ENCODE measurements around the gene SCRT2. TPM values are rescaled to one million over a fixed set of nuclear protein-coding genes. Genes with fewer than 3 reads are reported as not detected.

Gene SCRT2
- total RNA-seq, 1 experiment from 2014 or later, result not detected

GRCh38 chr20:637559-637958 lies 38.0 kb downstream of the SCRT2 start (continued):
- no peak for TF ChIP-seq REST (IDR thresholded peaks at IDR 0.05; ENCODE audit: low read depth)

DNA sequence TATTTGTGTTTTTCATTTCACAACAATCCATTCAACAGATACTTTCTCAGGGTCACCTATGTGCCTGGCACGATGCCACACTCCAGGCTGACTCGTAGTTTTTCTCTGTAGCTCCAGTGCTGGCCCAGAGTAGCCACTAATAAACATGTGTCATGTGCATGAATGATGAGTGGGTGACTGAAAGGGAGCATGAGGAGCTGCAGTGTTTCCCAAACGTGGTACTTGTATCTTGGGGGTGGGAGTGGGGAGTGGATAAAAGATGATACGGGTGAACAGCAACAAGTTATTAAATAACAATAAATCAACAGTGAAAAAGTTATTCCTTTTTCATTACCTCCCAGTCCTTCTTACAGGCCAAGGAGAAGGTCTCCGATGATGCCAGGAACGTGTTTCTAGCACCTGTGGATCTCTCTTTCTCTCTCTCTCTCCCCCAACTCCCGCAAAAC lies 39.7 kb downstream of the SCRT2 start:
- Histone ChIP-seq H4K20me1 (ENCODE audit: insufficient read depth) (no peaks in the 10 kb centered on the region), H2AFZ (ENCODE audit: low read depth, low read length, poor library complexity, severe bottlenecking) (no peak overlapping the region), H3K9me3 (ENCODE audit: control insufficient read depth in 1 of 2, insufficient read depth in 1 of 2, low read depth in 1 of 2, low read length in 2 of 2) (no peaks in the 10 kb centered on the region), H3K36me3 (ENCODE audit: control insufficient read depth in 1 of 2, insufficient read depth in 2 of 2, low read length in 2 of 2) (no peaks in the 10 kb centered on the region), H3K9ac (ENCODE audit: low read length) (no peak overlapping the region), H3K4me1 (ENCODE audit: control insufficient read depth in 1 of 2, insufficient read depth in 2 of 2, low read length in 2 of 2) (no peaks in the 10 kb centered on the region), H3K4me2 (ENCODE audit: low read length) (no peak overlapping the region), H3K4me3 (replicated peaks in 1 of 2; ENCODE audit: low read depth in 1 of 2, low read length in 2 of 2) (no peak overlapping the region), H3K27me3 (ENCODE audit: insufficient read depth, low read length) (no peaks in the 10 kb centered on the region), H3K79me2 (ENCODE audit: insufficient read depth, low read length) (no peaks in the 10 kb centered on the region), H3K27ac (ENCODE audit: low read depth, low read length) (no peak overlapping the region), H3K9me2 (ENCODE audit: insufficient read depth) (no peaks in the 10 kb centered on the region)
- BruUV-seq (replicated peaks), result no TSS peak
- no peak for ATAC-seq
- intact Hi-C loops (cut with micrococcal nuclease), result no loop called here
- no peak for TF ChIP-seq EZH2 (IDR thresholded peaks at IDR 0.05)
- TF ChIP-seq CTCF (IDR thresholded peaks at IDR 0.05 in 2 of 3, conservative IDR thresholded peaks at IDR 0.05 in 1 of 3; ENCODE audit: borderline replicate concordance in 1 of 3, insufficient read depth in 1 of 3, low read depth in 2 of 3, low read length in 2 of 3), result no peak
- TF ChIP-seq EZH2phosphoT487 (IDR thresholded peaks at IDR 0.05; ENCODE audit: borderline replicate concordance), result no peak
- no peak for TF ChIP-seq REST (IDR thresholded peaks at IDR 0.05; ENCODE audit: low read depth)
- TF ChIP-seq POLR2A (IDR thresholded peaks at IDR 0.05; ENCODE audit: borderline replicate concordance, extremely low read depth, insufficient read depth, insufficient read length), result no peak
- RAD21 ChIA-PET (ENCODE audit: low non-redundant PET in 1 of 2, low total read pairs in 2 of 2, uncharacterized antibody in 2 of 2, unreplicated experiment in 2 of 2), result no interaction called here
- no peak for DNase-seq (ENCODE audit: low read depth, low spot score)
- POLR2A ChIA-PET, result no interaction called here
- CTCF ChIA-PET, result no interaction called here

Data from HCT116 (cell line).